ENCODE data around the gene IPPK.
"Not testable (repeated sequence)": the region's sequence is repeated elsewhere in the genome, so short reads cannot be mapped to it uniquely, and the experiment has no call there.

The IPPK gene

DNA sequence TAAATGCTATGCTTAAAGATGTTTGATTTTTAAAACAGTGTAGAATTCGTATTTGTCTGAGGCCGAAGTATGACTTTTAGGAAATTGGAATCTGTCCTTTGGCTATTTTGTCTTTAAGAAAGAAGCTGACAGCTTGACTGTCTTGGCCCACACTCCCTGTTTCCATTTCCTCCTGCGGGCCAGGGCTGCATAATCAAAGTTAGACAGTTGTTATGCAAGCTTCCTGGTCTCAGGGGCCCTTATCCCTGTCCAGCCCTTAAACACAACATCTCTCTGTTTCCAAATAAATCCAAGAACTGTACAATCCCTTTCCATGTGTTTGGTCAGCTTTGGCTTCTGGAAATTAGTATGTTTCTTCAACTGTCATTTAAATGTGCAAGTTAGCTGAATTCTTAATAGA, 79.6 kb downstream of the IPPK start:
- H3K4me1 ChIP-seq, result peaks cover 0 to 46% (median 24%) of the 10 kb centered on the region in 4 donors
- no peak overlapping the region for H3K4me3 ChIP-seq
- TF ChIP-seq CTCF (IDR thresholded peaks at IDR 0.05), result no peak
- intact Hi-C loops (cut with DNase I; ENCODE audit: low total_unique reads), result loop anchor here (10.0 kb wide), 1 partner anchor 46 kb away; no protein-coding TSS in a partner anchor
- H3K27me3 ChIP-seq, result no peaks in the 10 kb centered on the region
- no peaks in the 10 kb centered on the region for H3K36me3 ChIP-seq
- peak overlapping the region; percentile 18 to 29 for H3K27ac ChIP-seq
- H3K9me3 ChIP-seq, result no peaks in the 10 kb centered on the region
- DNase-seq, result peak; percentile 82

GRCh38 chr9:92589923-92590322, 80.0 kb downstream of the IPPK start:
- peak overlapping the region; percentile 18 to 29 for H3K27ac ChIP-seq
- TF ChIP-seq CTCF (IDR thresholded peaks at IDR 0.05), result no peak

GRCh38 chr9:92576175-92576574, 93.8 kb downstream of the IPPK start:
- Histone ChIP-seq H3K36me3 (no peaks in the 10 kb centered on the region), H3K4me3 (no peak overlapping the region), H3K9me3 (no peaks in the 10 kb centered on the region), H3K4me1 (no peaks in the 10 kb centered on the region), H3K27me3 (no peaks in the 10 kb centered on the region), H3K27ac (no peak overlapping the region)
- no peak for DNase-seq
- intact Hi-C loops (cut with DNase I; ENCODE audit: low total_unique reads), result no loop called here
- TF ChIP-seq CTCF (IDR thresholded peaks at IDR 0.05), result no peak

More at GRCh38 chr9:92589923-92590322, 80.0 kb downstream of the IPPK start:
- Histone ChIP-seq H3K27me3 (no peaks in the 10 kb centered on the region), H3K4me1 (peaks cover 0 to 46% (median 24%) of the 10 kb centered on the region in 4 donors), H3K9me3 (no peaks in the 10 kb centered on the region), H3K4me3 (no peak overlapping the region), H3K36me3 (no peaks in the 10 kb centered on the region)
- intact Hi-C loops (cut with DNase I; ENCODE audit: low total_unique reads), result loop anchor here (10.0 kb wide), 1 partner anchor 45 kb away; no protein-coding TSS in a partner anchor
- no peak for DNase-seq

DNA sequence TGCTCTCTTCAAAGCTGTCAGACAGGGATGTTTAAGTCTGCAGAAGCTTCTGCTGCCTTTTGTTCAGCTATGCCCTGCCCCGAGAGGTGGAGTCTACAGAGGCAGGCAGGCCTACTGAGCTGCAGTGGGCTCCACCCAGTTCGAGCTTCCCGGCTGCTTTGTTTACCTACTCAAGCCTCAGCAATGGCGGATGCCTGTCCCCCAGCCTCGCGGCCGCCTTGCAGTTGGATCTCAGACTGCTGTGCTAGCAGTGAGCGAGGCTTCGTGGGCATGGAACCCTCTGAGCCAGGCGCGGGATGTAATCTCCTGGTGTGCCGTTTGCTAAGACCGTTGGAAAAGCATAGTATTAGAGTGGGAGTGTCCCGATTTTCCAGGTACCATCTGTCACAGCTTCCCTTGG, 96.3 kb downstream of the IPPK start:
- H3K4me1 ChIP-seq; H3K4me3 ChIP-seq; intact Hi-C loops (cut with DNase I; ENCODE audit: low total_unique reads); DNase-seq; H3K27me3 ChIP-seq; H3K27ac ChIP-seq; H3K36me3 ChIP-seq; H3K9me3 ChIP-seq: not testable (repeated sequence)

DNA sequence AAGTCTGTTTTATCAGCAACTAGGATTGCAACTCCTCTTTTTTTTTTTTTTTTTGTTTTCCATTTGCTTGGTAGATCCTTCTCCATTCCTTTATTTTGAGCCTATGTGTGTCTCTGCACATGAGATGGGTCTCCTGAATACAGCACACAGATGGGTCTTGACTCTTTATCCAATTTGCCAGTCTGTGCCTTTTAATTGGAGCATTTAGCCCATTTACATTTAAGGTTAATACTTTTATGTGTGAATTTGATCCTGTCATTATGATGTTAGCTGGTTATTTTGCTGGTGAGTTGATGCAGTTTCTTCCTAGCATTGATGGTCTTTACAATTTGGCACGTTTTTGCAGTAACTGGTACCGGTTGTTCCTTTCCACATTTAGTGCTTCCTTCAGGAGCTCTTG, 98.1 kb downstream of the IPPK start:
- H3K4me1 ChIP-seq; intact Hi-C loops (cut with DNase I; ENCODE audit: low total_unique reads); H3K9me3 ChIP-seq; DNase-seq; H3K27me3 ChIP-seq; H3K27ac ChIP-seq; H3K36me3 ChIP-seq; H3K4me3 ChIP-seq: not testable (repeated sequence)

DNA sequence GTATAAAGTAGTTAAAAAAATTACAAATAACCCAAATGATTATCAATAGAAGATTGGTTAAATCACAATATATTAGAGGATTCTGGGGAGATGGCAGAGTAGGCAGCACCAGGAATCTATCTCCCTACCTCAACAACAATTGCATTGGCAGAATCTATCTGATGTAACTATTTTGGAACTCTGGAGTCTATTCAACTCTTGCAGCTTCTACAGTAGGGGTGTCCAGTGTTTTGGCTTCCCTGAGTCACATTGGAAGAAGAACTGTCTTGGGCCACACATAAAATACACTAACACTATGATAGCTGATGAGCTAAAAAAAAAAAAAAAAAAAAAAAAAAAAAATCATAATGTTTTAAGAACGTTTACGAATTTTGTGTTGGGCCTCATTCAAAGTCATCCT, 104.9 kb downstream of the IPPK start:
- no peak overlapping the region for H3K4me3 ChIP-seq
- no peaks in the 10 kb centered on the region for H3K9me3 ChIP-seq
- no peak for DNase-seq
- peaks cover 0 to 37% (median 13%) of the 10 kb centered on the region in 4 donors for H3K4me1 ChIP-seq
- no peak for TF ChIP-seq CTCF (IDR thresholded peaks at IDR 0.05)
- H3K36me3 ChIP-seq, result no peaks in the 10 kb centered on the region
- intact Hi-C loops (cut with DNase I; ENCODE audit: low total_unique reads), result no loop called here
- no peaks in the 10 kb centered on the region for H3K27me3 ChIP-seq
- H3K27ac ChIP-seq, result no peak overlapping the region

DNA sequence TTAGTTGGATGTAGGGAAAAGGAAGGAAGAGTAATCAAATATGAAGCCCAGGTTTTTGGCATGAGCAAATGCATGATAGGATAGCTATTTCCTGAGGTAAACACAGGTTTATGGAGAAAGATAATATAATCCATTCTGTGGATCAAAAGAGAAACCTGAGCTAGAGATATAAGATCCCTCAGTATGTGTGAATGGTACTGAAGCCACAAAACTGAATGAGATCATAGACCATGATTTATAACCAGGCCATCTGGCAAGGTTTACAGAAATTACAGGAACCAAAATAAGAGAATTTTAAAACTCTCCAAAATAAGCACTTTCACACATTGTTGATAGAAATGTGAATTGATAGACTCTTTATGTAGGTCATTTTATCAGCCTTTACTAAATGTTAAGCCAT, 105.4 kb downstream of the IPPK start:
- no peaks in the 10 kb centered on the region for H3K27me3 ChIP-seq
- H3K4me1 ChIP-seq, result peaks cover 0 to 37% (median 13%) of the 10 kb centered on the region in 4 donors
- no peak for TF ChIP-seq CTCF (IDR thresholded peaks at IDR 0.05)
- no peaks in the 10 kb centered on the region for H3K9me3 ChIP-seq
- no peak for DNase-seq
- intact Hi-C loops (cut with DNase I; ENCODE audit: low total_unique reads), result no loop called here
- H3K27ac ChIP-seq, result no peak overlapping the region
- no peak overlapping the region for H3K4me3 ChIP-seq
- no peaks in the 10 kb centered on the region for H3K36me3 ChIP-seq
